Cerebellar nuclear complex (tissue), 1 donor: ENCODE measurements around the gene SAMD4B.

Source experiments
- DNase-seq, 2 experiments: peaks; one replicate each; lab custom pipeline; 2025; lab: John Stamatoyannopoulos, UW

The SAMD4B gene

GRCh38 chr19:39397360-39398296 is 55.4 kb downstream of the SAMD4B start:
- no peak for DNase-seq

DNA sequence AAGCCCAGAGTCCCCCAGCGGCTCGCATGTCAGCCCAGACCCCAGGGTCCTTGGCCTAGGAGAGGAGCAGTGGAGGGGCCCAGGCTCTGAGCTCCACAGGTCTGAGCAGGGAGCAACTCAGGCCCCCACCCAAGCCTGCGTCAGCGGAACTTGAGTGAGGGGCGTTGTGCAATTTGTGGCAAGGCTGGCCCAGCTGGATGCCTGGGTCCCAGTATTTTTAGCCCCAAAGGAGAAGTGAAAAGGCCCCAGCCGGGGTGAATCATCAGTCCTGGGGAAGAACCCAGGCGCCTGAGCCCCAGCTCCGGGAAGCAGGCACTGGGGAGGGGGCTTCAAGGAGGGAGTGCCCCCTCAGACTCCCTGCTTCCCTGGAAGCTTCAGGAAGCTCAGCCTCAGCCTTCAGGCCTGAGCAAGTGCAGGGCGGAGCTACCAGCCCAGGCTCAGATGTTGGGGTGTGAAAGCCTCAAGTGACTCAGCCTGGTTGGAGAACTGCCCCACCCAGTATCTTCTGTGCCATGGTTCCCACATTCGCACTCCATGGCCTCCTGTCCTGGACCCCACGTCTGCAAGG is 56.2 kb downstream of the SAMD4B start:
- DNase-seq, result no peak

DNA sequence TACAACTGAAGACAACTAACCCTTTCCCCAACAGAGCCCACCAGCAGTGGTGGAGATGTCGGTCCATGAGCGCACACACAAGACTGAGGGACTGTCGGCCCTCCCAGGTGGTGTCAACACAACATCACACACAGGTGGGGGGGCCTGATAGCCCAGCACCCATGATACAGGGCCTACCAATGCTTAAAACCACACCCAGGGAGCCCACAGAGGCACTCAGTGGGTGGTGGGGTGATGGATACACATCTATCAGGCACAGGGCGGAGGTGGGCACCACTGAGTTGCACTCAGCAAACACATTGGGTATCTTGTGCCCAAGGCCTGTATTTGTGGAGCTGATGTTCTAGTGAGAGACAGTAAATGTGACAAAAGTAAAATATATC is 57.4 kb downstream of the SAMD4B start:
- DNase-seq, result no peak

DNA sequence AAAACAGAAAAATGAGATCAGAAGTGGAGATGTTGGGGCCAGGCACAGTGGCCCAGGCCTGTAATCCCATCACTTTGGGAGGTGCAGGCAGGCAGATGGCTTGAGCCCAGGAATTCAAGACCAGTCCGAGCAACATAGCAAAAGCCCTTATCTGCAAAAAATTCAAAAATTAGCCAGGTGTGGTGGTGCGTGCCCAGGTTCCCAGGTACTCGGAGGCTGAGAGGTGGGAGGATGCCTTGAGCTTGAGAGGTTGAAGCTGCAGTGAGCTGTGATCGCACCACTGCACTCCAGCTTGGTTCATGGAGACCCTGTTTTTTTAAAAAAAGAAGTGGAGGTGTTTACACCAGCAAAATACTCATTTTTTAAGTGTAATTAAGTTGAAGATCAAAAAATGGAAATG is 57.8 kb downstream of the SAMD4B start:
- no peak for DNase-seq

GRCh38 chr19:39401070-39401548 is 58.9 kb downstream of the SAMD4B start:
- no peak for DNase-seq

- no peak for DNase-seq
These were observed 59.5 kb downstream of the SAMD4B start for GRCh38 chr19:39401549-39402345.

GRCh38 chr19:39402346-39403300 is 60.4 kb downstream of the SAMD4B start:
- DNase-seq, result peak in 1 of 2 experiments; percentile 61

DNA sequence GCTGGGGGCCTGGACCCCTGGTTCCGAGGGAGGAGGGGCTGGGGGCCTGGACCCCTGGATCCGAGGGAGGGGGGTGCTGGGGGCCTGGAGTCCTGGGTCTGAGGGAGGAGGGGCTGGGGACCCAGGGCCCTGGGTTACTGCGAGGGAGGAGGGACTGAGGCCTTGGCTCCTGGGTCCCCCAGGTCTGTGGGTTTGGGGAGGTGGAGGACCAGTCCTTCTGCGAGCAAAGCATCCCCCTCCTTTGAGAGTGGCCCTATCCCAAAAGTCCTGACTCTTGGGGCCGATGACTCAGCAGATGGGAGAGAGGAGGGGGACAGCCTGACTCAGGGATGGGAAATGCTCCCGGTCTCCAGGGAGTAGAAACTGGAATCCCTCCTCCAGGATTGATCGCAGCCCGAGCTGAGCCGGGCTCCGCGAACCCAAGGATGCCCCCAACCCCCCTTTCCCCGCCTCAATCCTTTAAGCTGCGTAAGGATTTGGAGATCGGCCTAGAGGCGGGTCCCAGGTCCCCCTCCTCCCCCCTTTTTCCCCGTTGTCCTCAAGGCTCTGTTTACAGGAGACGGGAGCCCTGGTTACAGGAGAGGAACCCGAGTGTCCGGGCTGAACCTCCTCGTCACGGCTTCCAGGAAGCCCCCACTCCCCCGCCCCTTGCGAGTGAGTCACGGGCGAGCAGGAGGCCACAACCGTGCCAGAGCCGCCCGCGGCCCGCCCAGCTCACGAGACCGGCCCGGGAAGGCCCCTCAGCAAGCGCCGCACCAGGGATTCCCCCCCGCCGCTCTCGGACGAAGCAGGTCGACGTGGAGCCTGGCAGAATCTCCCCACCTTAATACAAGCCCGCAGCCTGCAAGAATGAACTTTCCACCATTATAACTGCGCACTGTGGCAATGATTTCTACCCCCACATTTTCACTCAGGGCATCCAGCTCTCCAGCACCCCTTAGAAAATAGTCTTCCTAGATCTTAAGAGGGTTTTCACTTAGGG is 61.4 kb downstream of the SAMD4B start:
- DNase-seq, result no peak

- no peak for DNase-seq
These were observed 63.2 kb downstream of the SAMD4B start for GRCh38 chr19:39405261-39405957.

DNA sequence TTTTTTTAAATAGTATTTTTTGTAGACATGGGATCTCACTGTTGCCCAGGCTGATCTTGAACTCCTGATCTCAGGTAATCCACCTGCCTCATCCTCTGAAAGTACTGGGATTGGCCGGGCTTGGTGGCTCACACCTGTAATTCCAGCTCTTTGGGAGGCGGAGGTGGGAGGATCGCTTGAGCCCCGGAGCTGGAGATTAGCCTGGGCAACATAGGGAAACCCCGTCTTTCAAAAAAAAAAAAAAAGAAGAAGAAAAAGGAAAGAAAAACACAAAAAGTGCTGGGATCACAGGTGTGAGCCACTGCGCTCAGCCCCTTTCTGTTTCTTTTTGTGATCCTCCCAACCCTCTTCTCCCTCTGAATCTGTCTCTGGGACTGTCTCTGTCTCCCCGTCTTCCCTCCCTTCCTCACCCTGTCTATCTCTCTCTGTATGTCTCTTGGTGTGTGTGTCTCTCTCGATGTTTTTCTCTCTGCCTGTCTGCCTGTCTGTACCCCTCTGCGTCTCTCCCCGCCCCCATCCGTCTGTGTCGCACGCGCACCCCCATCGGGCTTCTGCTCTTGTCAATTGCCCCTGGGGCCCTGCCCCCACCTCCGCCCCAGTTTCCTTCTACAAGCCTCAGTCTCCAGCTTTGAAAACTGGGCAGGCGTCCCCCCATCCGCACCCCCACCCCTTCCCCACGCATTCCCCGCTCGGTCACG is 63.9 kb downstream of the SAMD4B start:
- peak in 1 of 2 experiments; percentile 5 for DNase-seq

DNA sequence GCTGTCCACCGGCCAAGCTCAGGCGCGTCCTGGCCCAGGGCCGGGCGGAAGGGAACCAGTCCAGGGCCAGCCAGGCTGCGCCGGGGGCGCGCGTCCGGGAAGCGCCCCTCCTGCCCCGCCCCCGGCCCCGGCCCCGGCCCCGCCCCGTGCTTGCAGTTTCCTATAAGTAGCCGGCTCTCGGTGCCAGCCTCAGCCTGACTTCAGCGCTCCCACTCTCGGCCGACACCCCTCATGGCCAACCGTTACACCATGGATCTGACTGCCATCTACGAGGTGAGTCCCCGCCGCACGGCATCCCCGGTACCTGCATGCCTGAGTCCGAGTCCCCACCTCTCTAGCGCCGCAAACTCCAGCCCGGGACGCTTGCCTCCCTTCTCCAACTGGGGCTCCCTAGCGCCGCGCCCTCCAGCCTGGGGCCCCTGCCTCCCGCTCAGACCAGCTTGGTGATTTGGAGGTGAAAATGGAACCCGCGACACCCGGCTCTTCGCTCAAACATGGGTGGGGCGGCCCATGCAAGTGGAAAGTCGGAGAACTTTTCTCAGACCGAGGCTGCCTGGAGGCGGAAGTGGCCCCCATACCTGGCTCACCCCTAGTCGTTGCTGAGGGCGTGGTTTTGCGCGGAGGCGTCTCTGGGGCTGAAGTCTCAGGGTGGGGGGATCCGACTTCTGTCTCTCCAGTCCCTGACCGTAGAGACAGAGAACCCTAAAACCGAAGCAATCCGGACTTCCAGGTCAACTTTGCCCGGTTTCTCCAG is 64.6 kb downstream of the SAMD4B start, which contains the start of gene ZFP36:
Gene ZFP36, plus strand, starts transcription at position 192 of the 754 bp plus-strand sequence. Its CDS starts 58 bp downstream, at position 250.
- DNase-seq, result no peak

- DNase-seq, result no peak
These were observed 65.1 kb downstream of the SAMD4B start for GRCh38 chr19:39407410-39407659.

DNA sequence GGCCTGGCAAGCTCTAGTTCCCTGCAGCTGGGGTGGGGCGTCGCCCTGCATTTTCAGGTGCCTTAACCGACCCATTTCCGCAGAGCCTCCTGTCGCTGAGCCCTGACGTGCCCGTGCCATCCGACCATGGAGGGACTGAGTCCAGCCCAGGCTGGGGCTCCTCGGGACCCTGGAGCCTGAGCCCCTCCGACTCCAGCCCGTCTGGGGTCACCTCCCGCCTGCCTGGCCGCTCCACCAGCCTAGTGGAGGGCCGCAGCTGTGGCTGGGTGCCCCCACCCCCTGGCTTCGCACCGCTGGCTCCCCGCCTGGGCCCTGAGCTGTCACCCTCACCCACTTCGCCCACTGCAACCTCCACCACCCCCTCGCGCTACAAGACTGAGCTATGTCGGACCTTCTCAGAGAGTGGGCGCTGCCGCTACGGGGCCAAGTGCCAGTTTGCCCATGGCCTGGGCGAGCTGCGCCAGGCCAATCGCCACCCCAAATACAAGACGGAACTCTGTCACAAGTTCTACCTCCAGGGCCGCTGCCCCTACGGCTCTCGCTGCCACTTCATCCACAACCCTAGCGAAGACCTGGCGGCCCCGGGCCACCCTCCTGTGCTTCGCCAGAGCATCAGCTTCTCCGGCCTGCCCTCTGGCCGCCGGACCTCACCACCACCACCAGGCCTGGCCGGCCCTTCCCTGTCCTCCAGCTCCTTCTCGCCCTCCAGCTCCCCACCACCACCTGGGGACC is 65.6 kb downstream of the SAMD4B start:
- DNase-seq, result no peak

GRCh38 chr19:39408392-39409207 is 66.4 kb downstream of the SAMD4B start:
- DNase-seq, result no peak

GRCh38 chr19:39409208-39410016 is 67.2 kb downstream of the SAMD4B start:
- DNase-seq, result peak; percentile 18 to 36
